T-helper 2 cell treated with Interferon-gamma antibody and Interleukin-4, amounts not matched to agents 100 ng/mL and 5 ng/mL, for 36 hours (primary cell): ENCODE results near the gene SLC19A1. TPM values are rescaled to one million over a fixed set of nuclear protein-coding genes. Genes with fewer than 3 reads are reported as not detected.

Source experiments
- intact Hi-C: fragments of 100-400 bp; cut with micrococcal nuclease; formaldehyde crosslinking; loops from one replicate; pipeline ENCODE4 v1.15.1; 2023
- total RNA-seq: library from RNA; stranded (reverse); gene quantifications from 2 replicates; pipeline ENCODE4 v1.2.3, GENCODE V29; 2022

SLC19A1 gene
- total RNA-seq, 1 donor from 2014 or later = 54.1 TPM

DNA sequence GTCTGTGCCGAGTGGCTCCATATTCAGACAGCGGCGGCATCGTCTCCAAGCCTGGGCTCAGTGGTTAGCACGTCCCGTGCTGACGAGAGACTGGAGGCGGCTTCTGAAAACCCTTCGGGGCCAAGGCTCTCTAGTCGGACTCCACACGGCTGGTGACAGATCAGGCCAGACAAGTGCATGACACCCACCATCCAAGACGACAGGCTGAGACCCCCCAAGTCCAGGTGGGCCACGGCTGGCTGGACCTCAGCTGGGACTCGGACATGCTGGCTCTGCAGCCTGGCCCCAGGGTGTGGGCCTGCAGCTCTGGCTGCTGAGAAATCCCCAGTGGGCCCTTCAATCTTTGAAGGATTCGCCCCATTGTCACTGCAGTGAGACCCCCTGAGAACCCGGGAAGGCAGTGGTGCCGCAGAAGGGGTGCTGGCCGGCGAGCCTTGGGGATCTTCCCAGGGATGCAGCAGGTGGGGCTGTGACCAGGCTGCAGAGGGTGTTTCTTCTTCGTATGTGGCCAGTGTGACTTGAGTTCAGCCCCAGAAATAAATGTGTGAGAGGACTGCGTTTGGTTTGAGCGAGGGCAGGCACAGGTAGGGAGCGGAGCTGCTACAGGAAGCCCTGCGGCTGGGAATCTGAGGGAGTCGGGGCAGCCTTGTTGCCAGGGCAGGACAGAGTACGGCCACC, 15.9 kb upstream of the SLC19A1 start:
- intact Hi-C loops = no loop called here

DNA sequence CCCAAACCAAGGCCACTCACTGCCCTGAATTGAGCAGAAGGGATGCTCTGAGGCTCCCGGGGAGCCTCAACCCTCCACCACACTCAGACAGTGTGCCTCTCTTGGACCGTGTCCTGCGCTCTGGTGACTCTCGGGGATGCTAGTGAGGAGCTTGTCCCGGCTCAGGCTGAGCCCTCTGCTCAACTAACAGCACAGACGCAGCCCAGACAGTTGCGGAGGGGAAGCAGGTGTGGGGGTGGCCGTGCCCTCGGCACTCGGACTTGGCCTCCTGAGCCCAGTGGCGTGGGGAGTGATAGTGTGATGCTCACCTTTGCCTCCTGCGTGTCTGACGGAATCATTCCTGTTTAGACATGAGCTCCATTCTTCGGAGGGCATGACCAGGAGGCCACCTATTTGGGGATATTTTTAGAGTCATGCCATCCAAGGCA, 15.4 kb upstream of the SLC19A1 start:
- intact Hi-C loops = no loop called here

DNA sequence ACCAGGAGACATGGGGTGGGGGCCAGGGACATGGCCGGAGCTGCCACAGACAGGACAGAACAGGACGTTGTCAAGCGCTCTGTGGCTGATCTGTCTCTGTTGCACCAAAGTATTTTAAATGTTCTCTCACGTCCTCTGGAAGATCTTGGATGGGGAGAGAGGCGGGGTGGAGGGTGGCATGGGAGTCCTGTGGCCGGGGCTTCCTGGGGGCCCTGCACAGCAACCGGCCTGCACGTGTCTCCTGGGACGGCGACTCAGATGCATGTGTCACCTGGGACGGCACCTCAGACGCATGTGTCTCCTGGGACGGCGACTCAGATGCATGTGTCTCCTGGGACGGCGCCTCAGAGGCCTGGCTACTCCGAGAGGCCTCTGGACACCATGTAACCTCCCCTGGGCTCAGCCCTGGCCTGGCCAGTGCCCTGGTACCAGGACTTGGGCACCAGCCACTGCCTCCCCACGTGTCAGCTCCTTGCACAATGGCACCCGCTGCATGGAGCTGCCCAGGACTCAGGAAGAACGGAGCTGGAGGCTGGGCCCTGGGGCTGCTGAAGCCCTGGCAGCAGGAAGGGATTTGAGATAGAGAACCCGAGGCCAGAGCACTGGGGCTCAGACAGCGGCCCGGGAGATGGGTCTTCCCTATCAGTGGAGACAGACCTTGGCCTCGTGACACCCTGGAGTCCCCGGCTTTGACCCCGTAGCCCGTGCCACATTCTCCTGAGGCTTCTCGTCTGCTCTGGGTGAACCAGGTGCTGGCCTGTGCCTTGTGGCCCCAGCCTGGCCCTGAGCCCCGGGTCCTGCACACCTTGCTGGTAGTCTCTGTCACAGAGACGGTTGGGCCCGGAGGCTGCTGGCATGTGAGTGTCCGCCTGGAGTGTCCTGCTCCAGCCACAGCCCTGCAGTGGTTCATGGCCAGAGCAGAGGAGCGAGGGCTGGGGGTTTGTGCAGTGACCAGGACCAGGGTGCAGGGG, 14.7 kb upstream of the SLC19A1 start:
- intact Hi-C loops = no loop called here

GRCh38 chr21:45556302-45556644, 14.0 kb upstream of the SLC19A1 start:
- intact Hi-C loops = no loop called here

DNA sequence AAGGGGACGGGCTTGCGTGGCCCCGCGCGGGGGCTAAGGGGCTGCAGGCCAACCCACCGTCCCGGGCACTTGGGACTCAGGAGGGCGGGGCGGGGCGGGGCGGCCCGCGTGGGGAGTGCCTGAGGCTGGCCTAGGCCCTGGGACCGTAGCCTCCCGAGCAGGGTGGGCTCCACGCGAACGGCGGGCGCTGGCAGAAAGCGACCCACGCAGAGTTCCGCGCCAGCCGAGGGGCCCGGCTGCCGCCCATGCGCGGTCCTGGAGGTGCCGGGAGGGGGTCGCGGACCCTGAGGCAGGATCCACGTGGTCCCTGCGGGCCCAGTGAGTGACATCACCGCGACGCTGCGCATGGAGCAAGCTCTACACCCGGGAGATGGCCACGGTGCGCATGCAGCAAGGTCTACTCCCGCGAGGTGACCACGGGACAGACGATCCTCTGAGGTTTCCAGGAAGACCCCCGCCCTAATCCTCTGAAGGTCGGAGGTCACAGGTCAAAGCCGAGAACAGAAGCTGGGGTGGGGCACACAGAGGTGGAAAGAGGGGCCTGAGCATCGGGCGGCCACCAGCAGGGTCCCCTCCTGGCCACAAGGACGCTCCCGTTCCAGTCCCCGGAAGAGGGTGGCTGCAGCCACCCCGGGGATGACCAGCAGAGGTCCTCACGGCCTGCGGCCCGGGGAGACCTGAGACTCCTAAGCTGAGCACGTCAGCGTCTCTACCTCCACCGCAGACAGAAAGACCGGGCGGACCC, 13.5 kb upstream of the SLC19A1 start:
- intact Hi-C loops = loop anchor here (1.0 to 2.0 kb wide), 4 partner anchors 15 to 265 kb away; partner anchors contain the start of gene PCBP3

- intact Hi-C loops = loop anchor here (1.0 to 2.0 kb wide), 4 partner anchors 14 to 265 kb away; partner anchors contain the start of gene PCBP3
Measured at GRCh38 chr21:45555251-45555556, 13.0 kb upstream of the SLC19A1 start.

DNA sequence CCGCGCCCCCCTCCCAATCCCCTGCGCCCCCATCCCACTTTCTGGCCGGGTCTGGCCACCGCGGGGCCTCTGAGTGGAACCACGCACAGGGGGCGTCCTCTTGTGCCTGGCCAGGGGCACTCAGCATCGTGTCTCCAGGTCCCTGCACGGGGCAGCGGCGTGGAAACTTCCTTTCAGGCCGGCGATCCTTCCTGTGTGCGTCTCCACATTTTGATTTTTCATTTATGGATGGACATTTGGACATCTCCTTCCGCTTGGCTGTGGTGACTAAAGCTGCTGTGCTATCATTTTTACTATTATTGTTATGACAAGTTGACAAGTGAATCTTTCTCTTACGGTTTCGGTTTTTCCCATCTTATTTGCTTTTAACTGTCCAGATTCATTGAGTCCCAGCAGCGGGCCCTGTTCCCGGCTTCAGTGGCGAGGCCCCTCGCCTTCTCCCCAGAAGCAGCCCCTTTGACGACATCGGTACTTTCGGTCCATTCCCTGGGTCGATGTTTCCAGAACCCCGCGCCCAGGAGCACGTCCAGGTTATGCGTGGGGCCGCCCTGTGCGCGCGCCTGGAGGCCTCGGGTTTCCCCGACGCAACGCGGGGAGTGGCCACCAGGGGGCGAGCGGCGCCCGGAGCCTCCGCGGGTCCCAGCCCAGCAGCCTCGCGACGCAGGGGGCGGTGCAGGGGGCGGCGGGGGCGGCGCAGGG, 12.4 kb upstream of the SLC19A1 start:
- intact Hi-C loops = loop anchor here (1.0 to 2.0 kb wide), 4 partner anchors 14 to 266 kb away; partner anchors contain the start of gene PCBP3

DNA sequence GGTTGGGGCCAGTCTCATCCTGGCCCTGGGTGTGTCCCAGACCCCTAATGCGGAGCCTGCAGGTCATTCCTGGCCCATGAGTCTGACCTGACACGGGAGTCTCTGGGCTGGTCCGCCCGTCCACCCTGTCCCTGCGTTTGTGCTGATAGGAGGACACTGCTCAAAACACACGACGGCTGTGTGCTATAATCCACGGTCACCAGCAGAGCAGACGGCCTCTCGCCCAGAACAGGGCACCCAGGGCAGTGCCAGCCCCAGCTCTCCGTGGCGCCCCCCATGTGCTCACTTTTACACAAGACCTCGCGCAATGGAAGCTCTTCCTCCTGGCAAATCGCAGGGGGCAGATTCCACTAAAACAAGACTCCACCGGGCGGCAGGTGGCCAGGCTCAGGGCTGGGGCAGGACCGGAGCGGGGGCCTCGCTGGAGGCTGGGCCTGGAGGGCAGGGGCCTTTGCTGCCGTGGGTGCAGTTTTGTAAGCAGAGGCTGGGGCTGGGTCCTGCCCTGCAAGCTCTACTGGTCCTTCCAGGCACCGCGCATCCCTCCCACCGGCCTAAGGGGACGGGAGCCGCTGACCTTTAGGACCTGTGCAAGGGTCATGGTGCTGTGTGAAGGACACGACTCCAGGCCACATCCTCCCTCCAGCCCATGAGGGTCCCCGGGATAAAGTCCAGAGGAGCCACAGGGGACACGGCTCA, 10.6 kb upstream of the SLC19A1 start:
- intact Hi-C loops = no loop called here

- intact Hi-C loops = no loop called here
Measured at GRCh38 chr21:45551783-45552695, 9.8 kb upstream of the SLC19A1 start.

DNA sequence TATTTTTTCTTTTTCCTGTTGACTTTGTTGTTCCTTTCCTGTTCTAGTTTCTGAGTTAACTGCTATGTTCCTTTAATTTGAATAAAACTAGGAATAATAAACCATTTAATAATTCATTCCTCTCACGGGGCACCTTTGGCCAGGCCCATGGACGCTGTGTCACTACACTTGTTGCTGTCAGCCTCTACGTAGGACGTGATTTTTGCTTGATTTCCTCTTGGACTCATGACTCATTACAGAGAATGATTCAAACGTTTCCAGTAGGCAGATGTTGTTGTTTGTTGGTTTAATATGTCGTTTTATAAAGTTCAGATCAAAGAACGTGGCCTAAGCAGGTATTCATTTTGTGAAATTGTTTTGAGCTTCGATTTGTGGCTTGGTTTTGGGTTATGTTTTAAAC, 9.1 kb upstream of the SLC19A1 start:
- intact Hi-C loops = no loop called here

GRCh38 chr21:45550522-45551210, 8.4 kb upstream of the SLC19A1 start:
- intact Hi-C loops = loop anchor here (1.0 kb wide), 1 partner anchor 8 kb away; the partner anchor contains the start of gene SLC19A1

DNA sequence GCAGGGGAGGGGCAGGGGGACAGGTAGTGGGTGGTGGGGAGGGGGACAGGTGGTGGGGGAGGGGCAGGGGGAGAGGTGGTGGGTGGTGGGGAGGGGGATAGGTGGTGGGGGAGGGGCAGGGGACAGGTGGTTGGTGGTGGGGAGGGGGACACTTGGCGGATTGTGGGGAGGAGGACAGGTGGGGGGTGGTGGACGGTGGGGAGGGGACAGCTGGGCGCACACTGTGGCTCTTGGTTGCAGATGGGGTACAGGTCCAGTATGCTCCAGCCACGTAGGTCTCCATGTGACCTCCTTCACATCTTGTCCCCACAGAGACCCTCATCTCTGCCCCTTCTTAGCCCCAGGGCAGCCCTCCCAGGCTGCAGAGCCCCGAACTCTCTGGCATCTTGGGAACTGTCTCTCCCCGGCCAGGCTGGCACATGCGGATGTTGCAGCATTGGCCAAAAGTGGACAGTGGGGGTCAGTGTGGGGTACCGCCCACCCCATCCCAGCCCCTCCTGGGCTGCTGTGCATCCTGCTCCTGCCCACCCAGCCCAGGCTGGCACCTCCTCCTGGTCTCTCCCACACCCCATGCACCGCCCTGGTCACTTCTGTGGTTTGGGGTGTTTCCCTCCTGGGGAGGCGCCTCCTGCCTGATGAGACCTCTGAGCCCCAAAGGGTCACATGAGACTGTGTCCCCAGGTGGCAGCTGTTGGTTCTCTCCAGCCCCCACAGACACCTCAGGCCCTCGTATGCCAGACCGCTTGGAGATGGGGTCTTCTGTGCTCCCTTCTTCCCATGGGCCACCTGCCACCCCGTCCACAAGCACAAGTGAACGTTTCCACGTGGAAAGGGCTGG, 7.6 kb upstream of the SLC19A1 start:
- intact Hi-C loops = loop anchor here (1.0 kb wide), 1 partner anchor 8 kb away; the partner anchor contains the start of gene SLC19A1

GRCh38 chr21:45548711-45549491, 6.7 kb upstream of the SLC19A1 start:
- intact Hi-C loops = no loop called here

GRCh38 chr21:45547545-45547900, 5.3 kb upstream of the SLC19A1 start:
- intact Hi-C loops = no loop called here

- intact Hi-C loops = no loop called here
Measured at GRCh38 chr21:45546636-45547544, 4.7 kb upstream of the SLC19A1 start.
